Calu3 (cell line): Measurements from ENCODE around the gene STH. TPM values are rescaled to one million over a fixed set of nuclear protein-coding genes. Genes with fewer than 3 reads are reported as not detected.

Experiments used
- BruUV-seq: library from RNA; stranded (reverse); fragments of 400-500 nt; replicated peaks from 2 replicates; lab custom pipeline; 2021; lab: Mats Ljungman, UMichigan
- CTCF ChIA-PET: fragments of 300-600 bp; sonication (Branson Sonifier 250); formaldehyde crosslinking; loops from one replicate; lab custom pipeline; 2022; ENCODE audit warnings: antibody characterized with exemption; lab: Charles Lee
- DNase-seq: peaks from one replicate; pipeline ENCODE4 v3.0.0; 2022
- H3K27ac Mint-ChIP-seq: one replicate; pipeline ENCODE4 v1.8.0; 2022; ENCODE audit warnings: mixed read lengths; ENCODE audit not compliant: unreplicated experiment
- H3K27me3 Mint-ChIP-seq: one replicate; pipeline ENCODE4 v1.8.0; 2022; ENCODE audit warnings: mixed read lengths; ENCODE audit not compliant: unreplicated experiment
- H3K36me3 Mint-ChIP-seq: one replicate; pipeline ENCODE4 v1.8.0; 2022; ENCODE audit warnings: mild to moderate bottlenecking, moderate library complexity, mixed read lengths; ENCODE audit not compliant: insufficient read depth, unreplicated experiment
- H3K4me1 Mint-ChIP-seq: one replicate; pipeline ENCODE4 v1.8.0; 2022; ENCODE audit warnings: mild to moderate bottlenecking, low read depth, mixed read lengths; ENCODE audit not compliant: unreplicated experiment
- H3K4me3 Mint-ChIP-seq: one replicate; pipeline ENCODE4 v1.8.0; 2022; ENCODE audit warnings: mild to moderate bottlenecking, low read depth, moderate library complexity, mixed read lengths; ENCODE audit not compliant: unreplicated experiment
- H3K9me3 Mint-ChIP-seq: one replicate; pipeline ENCODE4 v1.8.0; 2022; ENCODE audit warnings: low read depth, mixed read lengths; ENCODE audit not compliant: unreplicated experiment
- CTCF ChIP-seq: fragments of 200-600 bp; IDR thresholded peaks from one replicate; pipeline ENCODE4 v1.8.0; 2022; ENCODE audit warnings: antibody characterized with exemption; ENCODE audit not compliant: unreplicated experiment
- intact Hi-C: fragments of 100-400 bp; cut with micrococcal nuclease; formaldehyde crosslinking; loops from one replicate; pipeline ENCODE4 v1.10.0; 2022; ENCODE audit not compliant: unreplicated experiment
- total RNA-seq: library from RNA; stranded (reverse); gene quantifications from 2 replicates; pipeline ENCODE4 v1.2.3, GENCODE V29; 2022

Gene STH
- total RNA-seq, 1 experiment from 2014 or later = not detected

- H3K27ac Mint-ChIP-seq = no peak overlapping the region
- peaks cover 56% of the 10 kb centered on the region for H3K27me3 Mint-ChIP-seq
- intact Hi-C loops = no loop called here
- no TSS peak for BruUV-seq
- H3K36me3 Mint-ChIP-seq = no peaks in the 10 kb centered on the region
- CTCF ChIA-PET = no interaction called here
- H3K9me3 Mint-ChIP-seq = peaks cover 2% of the 10 kb centered on the region
- no peak for TF ChIP-seq CTCF
- no peaks in the 10 kb centered on the region for H3K4me1 Mint-ChIP-seq
- H3K4me3 Mint-ChIP-seq = no peak overlapping the region
- no peak for DNase-seq
Measured at GRCh38 chr17:45974916-45975630, 24.0 kb upstream of the STH start.

GRCh38 chr17:45975640-45976295 is 23.3 kb upstream of the STH start:
- no peak for DNase-seq
- Mint-ChIP-seq H3K27ac (no peak overlapping the region), H3K4me1 (no peaks in the 10 kb centered on the region), H3K27me3 (peaks cover 56% of the 10 kb centered on the region), H3K4me3 (no peak overlapping the region), H3K9me3 (peaks cover 2% of the 10 kb centered on the region), H3K36me3 (no peaks in the 10 kb centered on the region)
- TF ChIP-seq CTCF = no peak
- BruUV-seq = no TSS peak
- CTCF ChIA-PET = no interaction called here
- intact Hi-C loops = no loop called here

GRCh38 chr17:45976391-45976754 is 22.7 kb upstream of the STH start:
- TF ChIP-seq CTCF = no peak

GRCh38 chr17:45976755-45977505 is 22.1 kb upstream of the STH start:
- no peak overlapping the region for H3K4me3 Mint-ChIP-seq
- BruUV-seq = no TSS peak
- no peaks in the 10 kb centered on the region for H3K36me3 Mint-ChIP-seq
- CTCF ChIA-PET = interaction anchor here (0.6 kb wide), 1 partner anchor 127 kb away, joined by 3 read pairs; no protein-coding TSS in a partner anchor
- H3K27me3 Mint-ChIP-seq = peaks cover 63% of the 10 kb centered on the region
- no peaks in the 10 kb centered on the region for H3K4me1 Mint-ChIP-seq
- peak; percentile 41 for DNase-seq
- intact Hi-C loops = no loop called here
- no peak overlapping the region for H3K27ac Mint-ChIP-seq
- no peak for TF ChIP-seq CTCF
- peaks cover 2% of the 10 kb centered on the region for H3K9me3 Mint-ChIP-seq

More at GRCh38 chr17:45976391-45976754, 22.7 kb upstream of the STH start:
- DNase-seq = no peak
- no TSS peak for BruUV-seq
- Mint-ChIP-seq H3K4me1 (no peaks in the 10 kb centered on the region), H3K4me3 (no peak overlapping the region), H3K27me3 (peaks cover 59% of the 10 kb centered on the region), H3K36me3 (no peaks in the 10 kb centered on the region), H3K27ac (no peak overlapping the region), H3K9me3 (peaks cover 2% of the 10 kb centered on the region)
- intact Hi-C loops = no loop called here
- CTCF ChIA-PET = no interaction called here
